Fibroblast of mammary gland (primary cell): ENCODE data around the gene ASCC3.

Experiments used
- DNase-seq: peaks from one replicate; pipeline ENCODE4 v3.0.0-alpha.2; 2010; ENCODE audit warnings: low read depth
- H3K4me3 ChIP-seq: 2 replicates; pipeline ENCODE4 v1.5.1; 2011; ENCODE audit warnings: low read depth, mild to moderate bottlenecking, low read length, moderate library complexity; ENCODE audit not compliant: control insufficient read depth
- TF ChIP-seq, protein P1 (sequence below): conservative IDR thresholded peaks from 2 replicates; pipeline ENCODE4 v1.5.1; 2011; ENCODE audit warnings: low read depth, low read length, inconsistent platforms; ENCODE audit not compliant: control insufficient read depth, insufficient read depth

ASCC3 gene

DNA sequence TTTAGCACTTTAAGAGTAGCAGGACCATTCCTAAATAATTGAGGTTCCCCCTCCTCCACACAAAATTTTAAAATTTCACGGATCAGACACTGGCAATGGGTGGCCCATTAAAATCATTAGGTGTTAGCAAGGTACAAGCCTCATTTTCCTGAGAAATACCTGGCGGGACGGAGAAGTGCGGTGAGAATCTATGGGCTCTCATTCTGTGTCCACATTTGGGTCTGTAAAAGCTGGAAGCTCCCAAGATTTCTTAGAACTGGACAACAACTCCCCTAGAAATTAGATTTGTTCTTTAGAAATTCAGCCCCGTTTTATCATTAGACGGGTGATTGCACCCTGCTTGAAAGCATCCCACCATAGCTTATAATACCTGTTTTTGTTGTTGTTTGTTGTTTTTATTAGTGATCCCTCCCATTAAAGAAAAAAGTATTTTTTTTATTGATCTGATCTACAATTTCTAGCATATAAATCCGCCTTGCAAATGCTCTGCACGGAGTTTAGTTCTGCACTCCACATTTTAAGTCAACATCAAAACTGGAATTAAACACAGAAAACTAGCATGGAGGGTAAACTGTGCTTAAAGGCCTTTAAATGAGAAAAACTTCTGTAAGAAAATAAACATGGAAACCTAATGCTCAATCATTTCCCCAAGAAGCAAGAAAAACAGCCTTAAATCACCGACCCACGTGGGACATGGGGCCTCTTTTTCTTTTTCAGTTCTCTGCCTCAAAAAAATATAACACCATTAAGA is 422.1 kb downstream of the ASCC3 start:
- TF ChIP-seq, protein P1, sequence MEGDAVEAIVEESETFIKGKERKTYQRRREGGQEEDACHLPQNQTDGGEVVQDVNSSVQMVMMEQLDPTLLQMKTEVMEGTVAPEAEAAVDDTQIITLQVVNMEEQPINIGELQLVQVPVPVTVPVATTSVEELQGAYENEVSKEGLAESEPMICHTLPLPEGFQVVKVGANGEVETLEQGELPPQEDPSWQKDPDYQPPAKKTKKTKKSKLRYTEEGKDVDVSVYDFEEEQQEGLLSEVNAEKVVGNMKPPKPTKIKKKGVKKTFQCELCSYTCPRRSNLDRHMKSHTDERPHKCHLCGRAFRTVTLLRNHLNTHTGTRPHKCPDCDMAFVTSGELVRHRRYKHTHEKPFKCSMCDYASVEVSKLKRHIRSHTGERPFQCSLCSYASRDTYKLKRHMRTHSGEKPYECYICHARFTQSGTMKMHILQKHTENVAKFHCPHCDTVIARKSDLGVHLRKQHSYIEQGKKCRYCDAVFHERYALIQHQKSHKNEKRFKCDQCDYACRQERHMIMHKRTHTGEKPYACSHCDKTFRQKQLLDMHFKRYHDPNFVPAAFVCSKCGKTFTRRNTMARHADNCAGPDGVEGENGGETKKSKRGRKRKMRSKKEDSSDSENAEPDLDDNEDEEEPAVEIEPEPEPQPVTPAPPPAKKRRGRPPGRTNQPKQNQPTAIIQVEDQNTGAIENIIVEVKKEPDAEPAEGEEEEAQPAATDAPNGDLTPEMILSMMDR = no peak
- no peak overlapping the region for H3K4me3 ChIP-seq
- no peak for DNase-seq
